Jurkat, Clone E6-1 (cell line): Measurements from ENCODE around the gene SERPINH1. TPM values are rescaled to one million over a fixed set of nuclear protein-coding genes. Genes with fewer than 3 reads are reported as not detected.

Source experiments
- DNase-seq: peaks from one replicate; pipeline ENCODE4 v3.0.0-alpha.2; 2011; ENCODE audit warnings: low read depth, low spot score
- H3K4me3 ChIP-seq: 2 replicates; pipeline ENCODE4 v1.5.1; 2011; ENCODE audit warnings: mild to moderate bottlenecking, low read length, control low read depth, moderate library complexity
- polyA plus RNA-seq: library from polyadenylated mRNA; unstranded; fragments of >200 nt; gene quantifications from one replicate; pipeline ENCODE4 v1.2.1, GENCODE V29; 2012; ENCODE audit warnings: missing spikeins; ENCODE audit not compliant: insufficient read length, insufficient read depth

Gene SERPINH1
- polyA plus RNA-seq: 22.8 TPM

- no peak for DNase-seq
Measured at GRCh38 chr11:75562048-75562835, at the start of gene SERPINH1. TSS of gene SERPINH1 (plus strand) at chr11:75562253. CDS start at chr11:75566350, 4,097 bp downstream.

GRCh38 chr11:75513250-75513649 is 48.8 kb upstream of the SERPINH1 start:
- no peak for DNase-seq
- H3K4me3 ChIP-seq: no peak overlapping the region

More at GRCh38 chr11:75562048-75562835, at the start of gene SERPINH1:
- peak within 1 kb of the TSS; percentile 68 for H3K4me3 ChIP-seq

GRCh38 chr11:75514596-75514995 is 47.5 kb upstream of the SERPINH1 start:
- no peak for DNase-seq
- no peak overlapping the region for H3K4me3 ChIP-seq

GRCh38 chr11:75516140-75516539 is 45.9 kb upstream of the SERPINH1 start:
- no peak for DNase-seq

GRCh38 chr11:75516886-75517285 is 45.2 kb upstream of the SERPINH1 start:
- no peak overlapping the region for H3K4me3 ChIP-seq
- DNase-seq: peak; percentile 48

More at GRCh38 chr11:75516140-75516539, 45.9 kb upstream of the SERPINH1 start:
- H3K4me3 ChIP-seq: no peak overlapping the region

DNA sequence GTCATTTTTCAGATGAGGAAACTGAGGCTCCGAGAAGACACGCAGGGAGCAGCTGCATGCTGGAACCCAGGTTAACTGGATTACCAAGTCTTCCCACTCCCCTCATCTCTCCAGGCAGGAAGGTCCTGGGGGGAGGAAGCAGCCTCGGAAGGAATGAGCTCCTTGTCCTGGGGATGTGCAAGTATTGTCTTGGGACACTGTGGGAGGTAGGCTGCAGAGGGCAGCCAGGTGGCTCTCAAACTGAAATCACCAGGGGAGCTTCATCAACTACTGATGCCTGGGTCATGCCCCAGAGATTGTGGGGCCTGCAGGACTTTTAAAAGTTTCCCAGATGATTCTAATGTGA is 43.9 kb upstream of the SERPINH1 start:
- no peak overlapping the region for H3K4me3 ChIP-seq

GRCh38 chr11:75518771-75519653 is 43.0 kb upstream of the SERPINH1 start:
- H3K4me3 ChIP-seq: no peak overlapping the region
- no peak for DNase-seq

More for the DNA sequence above, 43.9 kb upstream of the SERPINH1 start:
- DNase-seq: no peak

DNA sequence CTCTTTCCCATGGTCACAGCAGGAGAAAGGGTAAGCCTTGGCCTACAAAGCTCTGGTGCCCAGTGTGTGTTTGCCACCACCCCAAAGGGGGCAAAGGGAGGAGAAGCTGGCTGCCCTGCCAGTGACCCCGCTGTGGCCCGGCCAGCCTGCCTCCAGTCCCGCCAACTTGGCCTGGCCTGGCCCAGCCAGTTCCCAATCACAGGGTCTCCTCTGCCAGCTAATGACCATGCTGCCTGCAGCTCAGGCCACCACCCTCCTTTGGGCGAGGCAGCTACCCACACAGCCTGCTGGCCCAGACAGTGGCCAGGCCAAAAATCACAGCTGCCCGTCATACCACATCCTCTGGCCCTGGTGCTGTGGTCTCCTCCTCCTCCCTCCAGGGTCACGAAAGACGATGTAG is 41.4 kb upstream of the SERPINH1 start:
- DNase-seq: no peak

DNA sequence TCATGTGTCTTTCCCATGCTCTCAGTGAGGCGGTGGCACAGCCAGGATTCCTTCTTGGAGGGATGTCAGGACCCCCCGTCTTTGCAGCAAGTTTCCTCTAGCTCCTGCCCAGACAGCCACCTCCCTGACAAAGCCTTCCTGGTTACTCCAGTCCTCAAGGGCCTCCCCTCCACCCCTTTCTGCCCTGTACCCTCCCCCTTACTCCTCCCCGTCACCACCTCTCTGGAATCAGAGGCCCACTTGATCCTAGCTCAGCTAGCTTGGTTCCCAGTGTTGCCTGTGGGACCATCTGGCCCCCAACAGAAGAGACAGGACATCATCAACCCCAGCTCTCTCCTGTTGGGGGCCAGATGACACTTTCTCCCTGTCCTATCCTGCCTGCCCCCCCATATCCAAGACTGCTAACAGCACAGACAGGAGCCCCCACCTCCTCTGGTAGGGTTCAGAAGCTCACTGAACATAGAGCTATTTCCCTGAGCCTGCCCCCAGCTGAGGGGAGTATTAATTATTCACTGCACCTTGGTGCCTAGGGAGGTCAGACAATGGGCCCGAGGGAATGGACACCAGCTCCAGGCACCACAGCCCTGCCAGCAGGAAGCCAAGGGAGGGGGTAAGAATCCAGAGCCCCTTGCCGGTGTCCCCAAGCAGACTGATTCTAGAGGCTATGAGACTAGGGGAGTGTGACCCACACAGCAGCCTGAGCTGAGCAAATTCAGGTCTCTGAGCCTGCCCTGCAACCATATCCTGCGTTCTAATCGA is 39.6 kb upstream of the SERPINH1 start:
- no peak overlapping the region for H3K4me3 ChIP-seq
- DNase-seq: no peak

More for the DNA sequence above, 41.4 kb upstream of the SERPINH1 start:
- no peak overlapping the region for H3K4me3 ChIP-seq

DNA sequence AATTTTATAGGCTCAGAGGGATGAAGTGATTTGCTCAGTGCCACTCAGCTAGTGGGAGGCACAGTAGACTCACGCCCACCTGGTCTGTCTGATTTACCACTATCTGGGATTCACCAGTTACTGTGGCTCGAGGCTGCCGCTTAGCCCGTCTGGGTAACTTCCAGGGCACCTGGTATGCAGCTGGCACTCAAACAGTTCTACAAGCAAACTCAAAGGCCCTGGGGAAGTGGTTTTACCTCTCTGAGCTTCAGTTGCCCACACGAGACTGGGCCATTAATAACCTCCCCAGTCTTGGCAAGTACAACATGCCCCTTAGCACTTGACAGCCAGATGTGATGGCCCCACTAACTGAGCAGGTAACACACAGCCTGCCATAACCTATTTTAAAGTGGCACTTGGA is 38.9 kb upstream of the SERPINH1 start:
- peak; percentile 71 for DNase-seq
- no peak overlapping the region for H3K4me3 ChIP-seq

GRCh38 chr11:75523811-75524664 is 38.0 kb upstream of the SERPINH1 start:
- no peak overlapping the region for H3K4me3 ChIP-seq
- DNase-seq: no peak

DNA sequence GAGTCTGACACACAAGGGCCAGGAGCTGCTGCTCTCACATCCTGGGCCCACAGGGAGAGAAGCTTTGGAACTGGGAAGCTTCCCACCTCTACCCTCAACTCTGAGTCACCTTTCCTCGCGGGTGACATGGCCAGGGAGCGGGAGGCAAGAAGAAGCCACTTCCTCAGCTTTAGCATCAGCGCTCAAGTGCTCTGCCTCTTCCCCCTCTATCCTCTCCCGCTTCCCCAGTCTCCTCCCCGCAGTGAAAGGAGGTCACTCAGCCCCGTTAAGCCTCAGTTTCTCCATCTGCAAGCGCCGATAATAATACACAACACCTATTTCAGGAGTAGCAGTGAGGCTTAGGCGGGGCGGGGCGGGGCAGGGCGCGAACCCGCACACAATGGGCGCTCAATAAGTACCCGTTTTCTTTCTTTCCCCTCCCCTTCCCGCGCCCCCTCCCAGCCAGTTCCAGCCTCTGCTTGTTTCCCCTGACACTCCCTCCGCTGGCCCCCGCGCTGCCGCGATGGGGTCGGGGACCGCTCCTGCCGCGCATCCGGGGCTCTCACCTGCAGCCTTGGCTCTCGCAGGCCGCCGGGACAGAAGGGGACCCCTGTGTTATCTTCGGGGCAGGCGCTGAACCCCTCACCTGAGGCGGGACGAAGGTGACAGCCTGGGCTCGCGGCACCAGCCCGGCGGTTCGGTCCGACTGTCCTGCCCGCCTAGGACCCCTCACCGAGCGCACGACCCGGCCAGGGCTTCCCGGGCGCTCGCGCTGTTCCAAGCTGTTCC is 37.2 kb upstream of the SERPINH1 start:
- DNase-seq: no peak
- peak overlapping the region; percentile 66 for H3K4me3 ChIP-seq

DNA sequence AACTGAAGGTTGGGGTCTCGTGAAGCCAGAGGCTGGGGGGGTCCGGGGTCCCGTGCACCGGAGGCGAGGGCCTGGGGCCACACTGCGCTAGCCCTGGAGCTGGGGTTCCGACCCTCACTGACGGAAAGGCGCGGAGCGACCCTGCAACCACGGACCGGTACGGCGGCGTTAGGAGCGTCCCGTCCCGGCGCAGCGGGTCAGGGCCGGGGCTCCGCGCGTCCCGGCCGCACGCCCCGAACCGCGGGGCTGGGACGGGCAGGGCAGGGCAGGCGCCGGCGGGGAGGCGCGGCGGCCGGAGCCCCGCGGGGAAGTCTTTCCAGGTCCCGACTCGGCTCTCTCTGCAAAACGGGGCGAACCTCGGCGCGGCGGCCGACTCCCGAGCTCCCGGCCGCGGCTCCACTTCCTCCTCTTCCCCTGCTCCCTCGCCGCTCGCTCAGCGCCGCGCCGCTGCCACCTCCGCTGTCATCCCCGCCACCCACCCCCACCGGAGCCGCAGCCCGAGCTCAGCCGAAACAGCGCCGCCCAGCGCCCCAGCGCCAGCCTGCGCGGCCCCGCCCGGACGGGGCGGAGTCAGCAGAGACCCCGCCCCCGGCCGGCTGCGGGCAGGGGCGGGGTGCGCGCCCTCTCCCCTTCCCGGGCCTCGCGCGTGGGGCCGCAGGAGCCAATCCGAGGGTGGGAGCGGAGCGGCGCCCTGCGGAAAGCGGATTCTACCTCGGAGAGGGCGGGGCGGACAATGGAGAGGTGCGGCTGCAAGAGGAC is 36.4 kb upstream of the SERPINH1 start, which contains the start of gene GDPD5:
GDPD5 (minus strand) TSS at position 509 of the 759 bp plus-strand sequence. CDS start 48,206 bp downstream, outside the sequence.
- peak within 1 kb of the TSS; percentile 71 for H3K4me3 ChIP-seq
- DNase-seq: peak; percentile 78

DNA sequence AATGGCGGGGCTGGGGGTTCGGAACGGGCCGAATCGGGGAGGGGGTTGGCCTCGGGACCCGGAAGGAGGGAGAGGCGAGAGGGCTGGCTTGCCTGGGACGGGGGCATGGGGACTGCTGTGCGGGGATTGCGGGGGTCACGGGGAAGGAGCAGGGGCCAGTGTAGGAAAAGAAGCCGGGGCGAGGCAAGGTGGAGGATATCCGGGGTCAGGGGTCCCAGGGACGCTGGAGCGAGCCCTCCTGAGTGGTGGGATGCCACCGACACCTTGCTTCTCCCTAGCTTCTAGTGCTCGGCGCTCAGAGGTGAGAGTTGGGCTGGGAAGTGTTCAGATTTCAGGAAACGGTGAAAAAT is 35.9 kb upstream of the SERPINH1 start:
- no peak for DNase-seq
- H3K4me3 ChIP-seq: peak overlapping the region; percentile 71

DNA sequence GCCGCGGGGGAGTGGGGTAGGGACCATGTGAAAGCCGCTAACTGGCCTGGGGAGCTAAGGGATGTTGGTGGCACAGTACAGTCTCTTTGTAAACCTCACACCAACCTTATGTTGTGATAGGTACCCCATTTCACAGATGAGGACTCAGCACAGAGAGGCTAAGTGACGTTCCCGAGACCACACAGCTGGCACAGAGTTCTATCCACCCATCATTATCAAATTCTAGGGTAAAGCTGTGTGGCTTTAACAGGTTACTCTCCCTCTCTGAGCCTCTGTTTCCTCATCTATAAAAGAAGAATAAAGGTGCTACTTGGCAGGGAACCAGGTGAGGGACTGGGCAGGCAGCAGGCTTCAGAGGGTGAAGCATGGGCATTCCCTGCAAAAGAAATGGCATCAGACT is 34.9 kb upstream of the SERPINH1 start:
- no peak for DNase-seq
- H3K4me3 ChIP-seq: no peak overlapping the region

- no peak overlapping the region for H3K4me3 ChIP-seq
- no peak for DNase-seq
Measured at GRCh38 chr11:75527938-75528735, 33.9 kb upstream of the SERPINH1 start.
